DOHH2 (cell line): Measurements from ENCODE around the gene GOLGA8B.

Experiments used
- H3F3A ChIP-seq: fragments of 200-600 bp; sonication (generic), shearing (Covaris generic); 2 replicates; pipeline ENCODE4 v1.6.0; 2016; ENCODE audit warnings: antibody characterized with exemption, mild to moderate bottlenecking; ENCODE audit not compliant: control insufficient read depth, insufficient read depth
- H3K27ac ChIP-seq: fragments of 200-600 bp; sonication (generic); 2 replicates; pipeline ENCODE4 v1.5.1; 2014; ENCODE audit warnings: low read depth, mild to moderate bottlenecking, low read length, moderate library complexity
- H3K27me3 ChIP-seq: fragments of 200-600 bp; sonication (generic); 2 replicates; pipeline ENCODE4 v1.6.1; 2014; ENCODE audit warnings: mild to moderate bottlenecking, low read length, mixed read lengths; ENCODE audit not compliant: control insufficient read depth
- H3K36me3 ChIP-seq: fragments of 200-600 bp; sonication (generic); 2 replicates; pipeline ENCODE4 v1.6.1; 2014; ENCODE audit warnings: mild to moderate bottlenecking, low read length, moderate library complexity, mixed read lengths; ENCODE audit not compliant: control insufficient read depth
- H3K4me1 ChIP-seq: fragments of 200-600 bp; sonication (generic); 2 replicates; pipeline ENCODE4 v1.6.1; 2014; ENCODE audit warnings: mild to moderate bottlenecking, low read length, mixed read lengths; ENCODE audit not compliant: control insufficient read depth
- H3K4me2 ChIP-seq: fragments of 200-600 bp; sonication (generic); 2 replicates; pipeline ENCODE4 v1.6.0; 2014; ENCODE audit warnings: mild to moderate bottlenecking, low read length, moderate library complexity
- H3K4me3 ChIP-seq: fragments of 200-600 bp; sonication (generic); 2 replicates; pipeline ENCODE4 v1.5.1; 2014; ENCODE audit warnings: mild to moderate bottlenecking, low read length, mixed read lengths
- H3K79me2 ChIP-seq: fragments of 200-600 bp; sonication (generic); 2 replicates; pipeline ENCODE4 v1.6.1; 2014; ENCODE audit warnings: mild to moderate bottlenecking, low read length, mixed read lengths; ENCODE audit not compliant: control insufficient read depth
- H3K9me2 ChIP-seq: fragments of 200-600 bp; sonication (generic); replicated peaks from 2 replicates; pipeline ENCODE4 v1.6.1; 2014; ENCODE audit warnings: mild to moderate bottlenecking, low read length, mixed read lengths; ENCODE audit not compliant: control insufficient read depth
- H3K9me3 ChIP-seq: fragments of 200-600 bp; sonication (generic); 2 replicates; pipeline ENCODE4 v1.6.1; 2014; ENCODE audit warnings: antibody characterized with exemption, low read length, mixed read lengths; ENCODE audit not compliant: control insufficient read depth, insufficient read depth
- H4K20me1 ChIP-seq: fragments of 200-600 bp; sonication (generic); 2 replicates; pipeline ENCODE4 v1.6.0; 2014; ENCODE audit warnings: low read depth, mild to moderate bottlenecking, antibody characterized with exemption, low read length, moderate library complexity; ENCODE audit not compliant: control insufficient read depth, insufficient read depth
- CTCF ChIP-seq: fragments of 200-600 bp; sonication (generic); IDR thresholded peaks from one replicate; pipeline ENCODE4 v1.5.1; 2014; ENCODE audit warnings: antibody characterized with exemption, mild to moderate bottlenecking, low read depth, low read length; ENCODE audit not compliant: poor library complexity, severe bottlenecking
- EZH2phosphoT487 ChIP-seq: fragments of 200-600 bp; sonication (generic); IDR thresholded peaks from 2 replicates; pipeline ENCODE4 v1.6.1; 2017; ENCODE audit warnings: borderline replicate concordance, mild to moderate bottlenecking, antibody characterized with exemption, low read length, moderate library complexity, mixed read lengths

GOLGA8B gene

GRCh38 chr15:34619151-34619550, 35.7 kb upstream of the GOLGA8B start:
- H3K4me1 ChIP-seq: peaks cover 17% of the 10 kb centered on the region
- TF ChIP-seq CTCF: no peak
- TF ChIP-seq EZH2phosphoT487: no peak
- H3K36me3 ChIP-seq: no peaks in the 10 kb centered on the region
- no peaks in the 10 kb centered on the region for H4K20me1 ChIP-seq
- H3F3A ChIP-seq: no peaks in the 10 kb centered on the region
- H3K9me3 ChIP-seq: no peaks in the 10 kb centered on the region
- H3K27me3 ChIP-seq: peaks cover 15% of the 10 kb centered on the region
- no peaks in the 10 kb centered on the region for H3K9me2 ChIP-seq
- no peak overlapping the region for H3K27ac ChIP-seq
- H3K4me3 ChIP-seq: no peak overlapping the region
- no peak overlapping the region for H3K4me2 ChIP-seq
- H3K79me2 ChIP-seq: no peaks in the 10 kb centered on the region

GRCh38 chr15:34618073-34618472, 34.6 kb upstream of the GOLGA8B start:
- Histone ChIP-seq H3K36me3 (no peaks in the 10 kb centered on the region), H4K20me1 (no peaks in the 10 kb centered on the region), H3K4me3 (no peak overlapping the region), H3K27me3 (peaks cover 16% of the 10 kb centered on the region), H3K4me2 (no peak overlapping the region), H3F3A (no peaks in the 10 kb centered on the region), H3K79me2 (no peaks in the 10 kb centered on the region), H3K27ac (no peak overlapping the region), H3K9me2 (no peaks in the 10 kb centered on the region), H3K4me1 (peaks cover 17% of the 10 kb centered on the region), H3K9me3 (no peaks in the 10 kb centered on the region)
- no peak for TF ChIP-seq CTCF
- no peak for TF ChIP-seq EZH2phosphoT487

- no peaks in the 10 kb centered on the region for H3F3A ChIP-seq
- H3K27me3 ChIP-seq: peaks cover 18% of the 10 kb centered on the region
- H3K4me1 ChIP-seq: peaks cover 17% of the 10 kb centered on the region
- no peak overlapping the region for H3K27ac ChIP-seq
- no peaks in the 10 kb centered on the region for H3K36me3 ChIP-seq
- no peaks in the 10 kb centered on the region for H3K79me2 ChIP-seq
- no peak for TF ChIP-seq EZH2phosphoT487
- no peak for TF ChIP-seq CTCF
- no peak overlapping the region for H3K4me2 ChIP-seq
- no peak overlapping the region for H3K4me3 ChIP-seq
- no peaks in the 10 kb centered on the region for H3K9me3 ChIP-seq
- no peaks in the 10 kb centered on the region for H4K20me1 ChIP-seq
- H3K9me2 ChIP-seq: no peaks in the 10 kb centered on the region
Observed at GRCh38 chr15:34616613-34617012, 33.2 kb upstream of the GOLGA8B start.

DNA sequence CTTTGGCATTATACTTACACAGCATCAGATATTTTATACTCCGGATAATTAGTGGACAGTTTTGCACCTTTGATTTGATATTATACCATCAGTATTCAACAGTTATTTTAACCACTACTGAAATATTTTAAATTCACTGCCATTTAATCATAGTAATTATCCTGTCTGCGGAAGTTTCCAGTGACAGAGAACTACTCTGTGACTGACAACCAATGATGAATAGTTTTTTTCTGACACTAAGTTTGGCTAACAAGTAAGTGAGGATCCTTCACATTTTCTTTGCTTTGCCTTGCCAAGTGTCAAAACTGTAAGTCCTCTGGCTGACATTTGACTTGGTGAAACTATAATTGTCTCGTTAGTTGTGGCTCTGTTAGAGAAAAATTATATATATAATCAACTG, 30.5 kb upstream of the GOLGA8B start:
- no peak for TF ChIP-seq EZH2phosphoT487
- no peak for TF ChIP-seq CTCF
- H3K9me2 ChIP-seq: no peaks in the 10 kb centered on the region

More for the DNA sequence above, 30.5 kb upstream of the GOLGA8B start:
- no peak overlapping the region for H3K4me3 ChIP-seq
- H3K79me2 ChIP-seq: no peaks in the 10 kb centered on the region
- H4K20me1 ChIP-seq: no peaks in the 10 kb centered on the region
- H3F3A ChIP-seq: no peaks in the 10 kb centered on the region
- no peaks in the 10 kb centered on the region for H3K9me3 ChIP-seq
- peaks cover 20% of the 10 kb centered on the region for H3K27me3 ChIP-seq
- H3K27ac ChIP-seq: no peak overlapping the region
- H3K4me1 ChIP-seq: peaks cover 4% of the 10 kb centered on the region; the same call in 1 of the 2 replicates
- no peaks in the 10 kb centered on the region for H3K36me3 ChIP-seq
- H3K4me2 ChIP-seq: no peak overlapping the region
